GM12872 (cell line): ENCODE data around the gene GNAI1.

Experiments
- TF ChIP-seq, protein P1 (sequence below): IDR thresholded peaks from 3 replicates; pipeline ENCODE4 v1.5.1; 2011; ENCODE audit warnings: low read depth, mild to moderate bottlenecking, low read length, moderate library complexity; ENCODE audit not compliant: insufficient read depth

GNAI1 gene

DNA sequence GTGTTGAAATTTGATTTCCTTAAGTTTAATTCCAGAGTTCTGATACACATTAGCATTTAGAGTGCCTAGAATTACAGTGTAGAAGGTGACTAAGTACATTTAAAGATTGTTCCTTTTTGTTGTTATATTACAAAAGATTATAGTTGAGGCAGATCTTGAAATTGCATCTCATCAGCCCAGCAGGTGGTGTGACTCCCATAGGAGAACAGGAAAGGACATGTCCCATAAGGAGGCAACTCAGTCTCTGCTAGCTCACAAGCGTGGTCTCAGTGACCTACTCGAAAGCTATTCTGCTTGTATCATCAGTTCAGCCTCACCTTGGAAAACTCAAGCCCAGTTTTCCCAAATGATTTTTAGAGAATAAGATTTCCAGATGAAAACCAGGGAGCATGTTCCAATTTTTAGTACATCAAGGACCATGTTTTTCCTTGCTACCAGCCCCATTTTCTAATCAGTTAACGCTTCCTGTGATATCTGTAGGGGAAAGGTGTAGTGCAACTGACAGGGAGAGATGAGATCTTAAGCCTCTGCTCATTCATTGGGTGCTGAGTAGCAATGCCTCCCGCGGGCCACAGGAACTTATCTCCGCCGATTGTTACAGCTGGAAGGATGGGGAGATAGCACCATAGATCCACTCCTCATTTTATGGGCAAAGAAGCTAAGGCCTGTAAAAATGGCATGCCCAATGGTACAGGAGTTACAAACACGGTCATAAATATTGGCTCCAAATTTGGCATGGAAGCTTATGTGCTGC lies 1.1 kb upstream of the GNAI1 start:
- TF ChIP-seq, protein P1, sequence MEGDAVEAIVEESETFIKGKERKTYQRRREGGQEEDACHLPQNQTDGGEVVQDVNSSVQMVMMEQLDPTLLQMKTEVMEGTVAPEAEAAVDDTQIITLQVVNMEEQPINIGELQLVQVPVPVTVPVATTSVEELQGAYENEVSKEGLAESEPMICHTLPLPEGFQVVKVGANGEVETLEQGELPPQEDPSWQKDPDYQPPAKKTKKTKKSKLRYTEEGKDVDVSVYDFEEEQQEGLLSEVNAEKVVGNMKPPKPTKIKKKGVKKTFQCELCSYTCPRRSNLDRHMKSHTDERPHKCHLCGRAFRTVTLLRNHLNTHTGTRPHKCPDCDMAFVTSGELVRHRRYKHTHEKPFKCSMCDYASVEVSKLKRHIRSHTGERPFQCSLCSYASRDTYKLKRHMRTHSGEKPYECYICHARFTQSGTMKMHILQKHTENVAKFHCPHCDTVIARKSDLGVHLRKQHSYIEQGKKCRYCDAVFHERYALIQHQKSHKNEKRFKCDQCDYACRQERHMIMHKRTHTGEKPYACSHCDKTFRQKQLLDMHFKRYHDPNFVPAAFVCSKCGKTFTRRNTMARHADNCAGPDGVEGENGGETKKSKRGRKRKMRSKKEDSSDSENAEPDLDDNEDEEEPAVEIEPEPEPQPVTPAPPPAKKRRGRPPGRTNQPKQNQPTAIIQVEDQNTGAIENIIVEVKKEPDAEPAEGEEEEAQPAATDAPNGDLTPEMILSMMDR, result no peak

DNA sequence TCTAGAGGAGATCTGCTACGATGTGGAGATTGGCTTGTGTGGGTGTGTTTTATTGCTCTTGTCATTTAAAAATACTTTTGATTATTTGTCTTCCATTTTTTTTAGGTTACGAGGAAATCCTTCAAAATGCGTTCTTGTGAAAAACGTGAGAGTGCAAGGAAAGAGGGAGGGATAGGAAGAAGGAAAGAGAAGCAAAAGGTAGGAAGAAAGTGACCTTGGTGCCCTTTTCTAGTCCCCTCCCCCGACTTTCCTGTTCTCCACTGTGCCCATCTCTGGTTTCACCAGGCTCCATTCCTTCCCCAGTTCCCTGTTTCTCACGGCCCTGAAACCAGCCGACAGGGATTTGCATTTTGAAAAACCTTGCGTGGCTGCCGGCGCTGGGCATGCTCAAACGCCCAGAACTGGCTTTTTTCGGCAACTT lies 506 bp upstream of the GNAI1 start:
- TF ChIP-seq, protein P1, result no peak

GRCh38 chr7:80135309-80136104 lies 876 bp downstream of the GNAI1 start:
- TF ChIP-seq, protein P1, result no peak

GRCh38 chr7:80136261-80137055 lies 1.8 kb downstream of the GNAI1 start:
- TF ChIP-seq, protein P1, result no peak

GRCh38 chr7:80137410-80137809 lies 2.8 kb downstream of the GNAI1 start:
- TF ChIP-seq, protein P1, result no peak

- TF ChIP-seq, protein P1, result no peak
Observed at GRCh38 chr7:80139236-80139635, 4.6 kb downstream of the GNAI1 start.

- TF ChIP-seq, protein P1, result no peak
Observed at GRCh38 chr7:80140388-80140787, 5.8 kb downstream of the GNAI1 start.
